Keratinocyte (primary cell): ENCODE results near the gene SORBS2.

Experiments used
- EZH2 ChIP-seq: IDR thresholded peaks from one replicate; pipeline ENCODE4 v1.6.1; 2012; ENCODE audit warnings: inconsistent platforms, mild to moderate bottlenecking, low read length, moderate library complexity
- TF ChIP-seq, protein P1 (sequence below), 3 experiments: IDR thresholded peaks in 1 of 3; conservative IDR thresholded peaks in 1 of 3; optimal IDR thresholded peaks in 1 of 3; 2 replicates in 2 of 3; 3 replicates in 1 of 3; pipeline versions ENCODE3 to v1.5.1; 2011; ENCODE audit warnings: low read length in 3 of 3, mild to moderate bottlenecking in 3 of 3, moderate library complexity in 2 of 3, control low read depth in 1 of 3, inconsistent platforms in 1 of 3; ENCODE audit not compliant: insufficient read depth in 2 of 3; ENCODE audit errors: extremely low read depth in 1 of 3

DNA sequence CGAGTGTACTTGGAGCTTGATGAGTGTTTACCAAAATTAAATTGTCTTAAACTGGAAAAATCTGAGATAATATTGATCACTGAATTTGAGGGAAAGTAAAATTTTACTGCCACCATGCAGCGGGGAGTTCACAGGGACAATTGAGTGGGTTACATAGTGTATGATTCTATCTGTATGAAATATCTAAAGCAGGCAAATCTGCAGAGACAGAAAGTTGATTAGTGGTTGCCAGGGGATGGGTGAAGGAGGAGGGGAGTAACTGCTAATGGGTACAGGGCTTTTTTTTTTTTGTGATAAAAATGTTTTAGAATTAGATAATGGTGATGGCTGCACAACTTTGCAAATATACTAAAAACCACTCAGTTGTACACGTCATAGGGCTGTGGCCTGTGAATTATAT, 241.3 kb downstream of the SORBS2 start:
- TF ChIP-seq, protein P1, sequence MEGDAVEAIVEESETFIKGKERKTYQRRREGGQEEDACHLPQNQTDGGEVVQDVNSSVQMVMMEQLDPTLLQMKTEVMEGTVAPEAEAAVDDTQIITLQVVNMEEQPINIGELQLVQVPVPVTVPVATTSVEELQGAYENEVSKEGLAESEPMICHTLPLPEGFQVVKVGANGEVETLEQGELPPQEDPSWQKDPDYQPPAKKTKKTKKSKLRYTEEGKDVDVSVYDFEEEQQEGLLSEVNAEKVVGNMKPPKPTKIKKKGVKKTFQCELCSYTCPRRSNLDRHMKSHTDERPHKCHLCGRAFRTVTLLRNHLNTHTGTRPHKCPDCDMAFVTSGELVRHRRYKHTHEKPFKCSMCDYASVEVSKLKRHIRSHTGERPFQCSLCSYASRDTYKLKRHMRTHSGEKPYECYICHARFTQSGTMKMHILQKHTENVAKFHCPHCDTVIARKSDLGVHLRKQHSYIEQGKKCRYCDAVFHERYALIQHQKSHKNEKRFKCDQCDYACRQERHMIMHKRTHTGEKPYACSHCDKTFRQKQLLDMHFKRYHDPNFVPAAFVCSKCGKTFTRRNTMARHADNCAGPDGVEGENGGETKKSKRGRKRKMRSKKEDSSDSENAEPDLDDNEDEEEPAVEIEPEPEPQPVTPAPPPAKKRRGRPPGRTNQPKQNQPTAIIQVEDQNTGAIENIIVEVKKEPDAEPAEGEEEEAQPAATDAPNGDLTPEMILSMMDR (optimal IDR thresholded peaks at IDR 0.05 in 1 of 3, IDR thresholded peaks at IDR 0.05 in 1 of 3, conservative IDR thresholded peaks at IDR 0.05 in 1 of 3; ENCODE audit: extremely low read depth in 1 of 3, insufficient read depth in 2 of 3, low read length in 3 of 3): no peak
- TF ChIP-seq EZH2: no peak
